H9 (cell line): ENCODE measurements around the gene CDH13. TPM values are rescaled to one million over a fixed set of nuclear protein-coding genes. Genes with fewer than 3 reads are reported as not detected.

Experiments
- DNase-seq: peaks from one replicate; pipeline ENCODE4 v3.0.0-alpha.2; 2017
- H2AFZ ChIP-seq: one replicate; pipeline ENCODE4 v1.6.1; 2013; ENCODE audit warnings: mild to moderate bottlenecking, low read length, control low read depth, moderate library complexity
- H2AK5ac ChIP-seq: 2 replicates; pipeline ENCODE4 v1.6.1; 2013; ENCODE audit warnings: low read length, control low read depth, mixed read lengths; ENCODE audit not compliant: insufficient read length
- H2BK120ac ChIP-seq: one replicate; pipeline ENCODE4 v1.6.1; 2013; ENCODE audit warnings: low read depth, mild to moderate bottlenecking, low read length, control low read depth, inconsistent platforms; ENCODE audit not compliant: poor library complexity, severe bottlenecking
- H2BK12ac ChIP-seq: 2 replicates; pipeline ENCODE4 v1.6.1; 2013; ENCODE audit warnings: low read length, control low read depth, mixed read lengths, low read depth; ENCODE audit not compliant: insufficient read length
- H2BK15ac ChIP-seq: 2 replicates; pipeline ENCODE4 v1.6.1; 2013; ENCODE audit warnings: low read depth, low read length, control low read depth
- H2BK20ac ChIP-seq: one replicate; pipeline ENCODE4 v1.6.1; 2013; ENCODE audit warnings: low read depth, mild to moderate bottlenecking, low read length, control low read depth, inconsistent platforms; ENCODE audit not compliant: poor library complexity, severe bottlenecking
- H2BK5ac ChIP-seq: 2 replicates; pipeline ENCODE4 v1.6.1; 2013; ENCODE audit warnings: low read length, control low read depth, mixed read lengths; ENCODE audit not compliant: insufficient read length
- H3K14ac ChIP-seq: 2 replicates; pipeline ENCODE4 v1.6.1; 2013; ENCODE audit warnings: low read length, control low read depth; ENCODE audit not compliant: insufficient read depth
- H3K18ac ChIP-seq: 2 replicates; pipeline ENCODE4 v1.6.1; 2013; ENCODE audit warnings: low read depth, mild to moderate bottlenecking, mixed read lengths, low read length, control low read depth; ENCODE audit not compliant: insufficient read length
- H3K23ac ChIP-seq: 2 replicates; pipeline ENCODE4 v1.6.1; 2013; ENCODE audit warnings: low read length, control low read depth, mixed read lengths, low read depth; ENCODE audit not compliant: insufficient read length
- H3K23me2 ChIP-seq: 2 replicates; pipeline ENCODE4 v1.6.1; 2013; ENCODE audit warnings: low read depth, mild to moderate bottlenecking, mixed read lengths, low read length, control low read depth; ENCODE audit not compliant: insufficient read length, poor library complexity, severe bottlenecking
- H3K27ac ChIP-seq: 2 replicates; pipeline ENCODE4 v1.5.1; 2013; ENCODE audit warnings: low read length, control low read depth, mixed read lengths, low read depth; ENCODE audit not compliant: insufficient read length
- H3K27me3 ChIP-seq: 2 replicates; pipeline ENCODE4 v1.6.1; 2013; ENCODE audit warnings: low read length, control low read depth, inconsistent platforms; ENCODE audit not compliant: insufficient read depth
- H3K4ac ChIP-seq: 2 replicates; pipeline ENCODE4 v1.6.1; 2013; ENCODE audit warnings: low read depth, mild to moderate bottlenecking, control low read depth, inconsistent platforms, low read length, moderate library complexity
- H3K4me1 ChIP-seq: 2 replicates; pipeline ENCODE4 v1.6.1; 2013; ENCODE audit warnings: low read length, control low read depth, inconsistent platforms; ENCODE audit not compliant: insufficient read depth
- H3K4me2 ChIP-seq: 2 replicates; pipeline ENCODE4 v1.6.1; 2013; ENCODE audit warnings: low read length, control low read depth, mixed read lengths; ENCODE audit not compliant: insufficient read length, insufficient read depth
- H3K56ac ChIP-seq: 2 replicates; pipeline ENCODE4 v1.6.1; 2013; ENCODE audit warnings: low read depth, mild to moderate bottlenecking, mixed read lengths, low read length, control low read depth; ENCODE audit not compliant: insufficient read length
- H3K79me1 ChIP-seq: 2 replicates; pipeline ENCODE4 v1.6.1; 2013; ENCODE audit warnings: low read depth, mild to moderate bottlenecking, moderate library complexity, low read length, control low read depth, inconsistent platforms; ENCODE audit not compliant: insufficient read depth, poor library complexity, severe bottlenecking
- H3K79me2 ChIP-seq: 2 replicates; pipeline ENCODE4 v1.6.1; 2013; ENCODE audit warnings: low read length, control low read depth, inconsistent platforms; ENCODE audit not compliant: insufficient read depth
- H3K9ac ChIP-seq: 2 replicates; pipeline ENCODE4 v1.6.1; 2013; ENCODE audit warnings: low read length, control low read depth, mixed read lengths; ENCODE audit not compliant: insufficient read length; ENCODE audit errors: extremely low read depth
- H3K9me3 ChIP-seq: one replicate; pipeline ENCODE4 v1.6.1; 2013; ENCODE audit warnings: low read depth, low read length, inconsistent platforms; ENCODE audit not compliant: control insufficient read depth
- H3T11ph ChIP-seq: one replicate; pipeline ENCODE4 v1.6.1; 2013; ENCODE audit warnings: mild to moderate bottlenecking, low read length, control low read depth, inconsistent platforms
- H4K20me1 ChIP-seq: one replicate; pipeline ENCODE4 v1.6.1; 2013; ENCODE audit not compliant: control insufficient read depth, insufficient read length, insufficient read depth
- H4K5ac ChIP-seq: 2 replicates; pipeline ENCODE4 v1.6.1; 2013; ENCODE audit warnings: low read depth, mild to moderate bottlenecking, mixed read lengths, low read length, control low read depth; ENCODE audit not compliant: insufficient read length
- H4K8ac ChIP-seq: replicated peaks from 2 replicates; pipeline ENCODE4 v1.6.1; 2013; ENCODE audit warnings: low read length, control low read depth, mixed read lengths, low read depth; ENCODE audit not compliant: insufficient read length
- H4K91ac ChIP-seq: 2 replicates; pipeline ENCODE4 v1.6.1; 2013; ENCODE audit warnings: low read depth, mild to moderate bottlenecking, moderate library complexity, mixed read lengths, low read length, control low read depth; ENCODE audit not compliant: insufficient read length
- H3K27ac Mint-ChIP-seq, 3 experiments: 2 replicates in 2 of 3; 3 replicates in 1 of 3; pipeline ENCODE4 v1.8.0; 2020 to 2021; ENCODE audit warnings: mixed read lengths in 3 of 3, mild to moderate bottlenecking in 1 of 3, moderate library complexity in 1 of 3
- H3K27me3 Mint-ChIP-seq: 2 replicates; pipeline ENCODE4 v1.8.0; 2021; ENCODE audit warnings: low read depth, mild to moderate bottlenecking, moderate library complexity, mixed read lengths
- H3K36me3 Mint-ChIP-seq, 3 experiments: 2 replicates in 2 of 3; 3 replicates in 1 of 3; pipeline ENCODE4 v1.8.0; 2020 to 2021; ENCODE audit warnings: low read depth in 3 of 3, mixed read lengths in 3 of 3; ENCODE audit not compliant: insufficient read depth in 1 of 3
- H3K4me1 Mint-ChIP-seq, 2 experiments: 2 replicates each; pipeline ENCODE4 v1.8.0; 2020; ENCODE audit warnings: mixed read lengths in 2 of 2
- H3K4me3 Mint-ChIP-seq, 2 experiments: 2 replicates in 1 of 2; 3 replicates in 1 of 2; pipeline ENCODE4 v1.8.0; 2020 to 2021; ENCODE audit warnings: mild to moderate bottlenecking in 2 of 2, mixed read lengths in 2 of 2, moderate library complexity in 1 of 2
- H3K9me3 Mint-ChIP-seq, 2 experiments: 2 replicates in 1 of 2; 3 replicates in 1 of 2; pipeline ENCODE4 v1.8.0; 2020; ENCODE audit warnings: mild to moderate bottlenecking in 2 of 2, mixed read lengths in 2 of 2, moderate library complexity in 1 of 2
- WGBS: extraction: QIAGEN DNeasy Blood & Tissue Kit; methylation state at CpG from one replicate; pipeline ENCODE4 v1.1.7; 2013; ENCODE audit warnings: missing lambda C conversion rate, low lambda C conversion rate, mixed read lengths; ENCODE audit not compliant: insufficient read length; ENCODE audit errors: extremely low coverage; 5-methylcytosine and 5-hydroxymethylcytosine counted together
- total RNA-seq: library from RNA; stranded (reverse); gene quantifications from 2 replicates; pipeline ENCODE4 v1.2.1, GENCODE V29; 2021
- TF ChIP-seq, protein P1 (sequence below): fragments of 200-600 bp; sonication (generic); conservative IDR thresholded peaks from 3 replicates; pipeline ENCODE4 v1.8.0; 2021; ENCODE audit warnings: antibody characterized with exemption, mild to moderate bottlenecking

Gene CDH13
- total RNA-seq, 1 experiment from 2014 or later, result 1.5 TPM

DNA sequence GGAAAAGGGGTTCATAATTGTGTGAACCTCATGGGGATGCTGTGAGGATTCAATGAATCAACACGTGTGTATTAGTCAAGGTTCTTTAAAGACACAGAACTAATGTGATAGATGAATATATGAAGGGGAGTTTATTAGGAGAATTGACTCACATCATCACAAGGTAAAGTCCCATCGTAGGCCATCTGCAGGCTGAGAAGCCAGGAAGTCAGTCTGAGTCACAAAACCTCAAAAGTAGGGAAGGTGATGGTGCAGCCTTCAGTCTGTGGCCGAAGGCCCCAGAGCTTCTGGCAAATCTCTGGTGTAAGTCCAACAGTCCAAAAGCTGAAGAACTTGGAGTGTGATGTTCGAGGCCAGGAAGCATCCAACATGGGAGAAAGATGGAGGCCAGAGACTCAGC lies 413.4 kb downstream of the CDH13 start:
- no peak overlapping the region for H3K18ac ChIP-seq

More for the DNA sequence above, 413.4 kb downstream of the CDH13 start:
- Histone ChIP-seq H3K4me2 (no peak overlapping the region), H3K4ac (no peak overlapping the region), H2BK12ac (no peak overlapping the region), H3K79me2 (no peaks in the 10 kb centered on the region), H2BK15ac (no peak overlapping the region), H3T11ph (no peak overlapping the region), H3K27me3 (no peaks in the 10 kb centered on the region), H3K4me1 (no peaks in the 10 kb centered on the region), H3K56ac (no peak overlapping the region), H3K79me1 (no peaks in the 10 kb centered on the region), H4K91ac (no peak overlapping the region), H3K9me3 (no peaks in the 10 kb centered on the region), H2BK5ac (no peak overlapping the region), H3K23ac (no peak overlapping the region), H2AFZ (no peak overlapping the region), H3K23me2 (no peaks in the 10 kb centered on the region), H3K14ac (no peak overlapping the region), H2AK5ac (no peak overlapping the region), H4K20me1 (no peaks in the 10 kb centered on the region), H4K8ac (no peak overlapping the region), H2BK20ac (no peak overlapping the region), H4K5ac (no peak overlapping the region), H2BK120ac (no peak overlapping the region), H3K9ac (no peak overlapping the region), H3K27ac (no peak overlapping the region)
- TF ChIP-seq, protein P1, sequence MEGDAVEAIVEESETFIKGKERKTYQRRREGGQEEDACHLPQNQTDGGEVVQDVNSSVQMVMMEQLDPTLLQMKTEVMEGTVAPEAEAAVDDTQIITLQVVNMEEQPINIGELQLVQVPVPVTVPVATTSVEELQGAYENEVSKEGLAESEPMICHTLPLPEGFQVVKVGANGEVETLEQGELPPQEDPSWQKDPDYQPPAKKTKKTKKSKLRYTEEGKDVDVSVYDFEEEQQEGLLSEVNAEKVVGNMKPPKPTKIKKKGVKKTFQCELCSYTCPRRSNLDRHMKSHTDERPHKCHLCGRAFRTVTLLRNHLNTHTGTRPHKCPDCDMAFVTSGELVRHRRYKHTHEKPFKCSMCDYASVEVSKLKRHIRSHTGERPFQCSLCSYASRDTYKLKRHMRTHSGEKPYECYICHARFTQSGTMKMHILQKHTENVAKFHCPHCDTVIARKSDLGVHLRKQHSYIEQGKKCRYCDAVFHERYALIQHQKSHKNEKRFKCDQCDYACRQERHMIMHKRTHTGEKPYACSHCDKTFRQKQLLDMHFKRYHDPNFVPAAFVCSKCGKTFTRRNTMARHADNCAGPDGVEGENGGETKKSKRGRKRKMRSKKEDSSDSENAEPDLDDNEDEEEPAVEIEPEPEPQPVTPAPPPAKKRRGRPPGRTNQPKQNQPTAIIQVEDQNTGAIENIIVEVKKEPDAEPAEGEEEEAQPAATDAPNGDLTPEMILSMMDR, result no peak
- peaks cover 1% of the 10 kb centered on the region; the same call in 1 of the 2 replicates for H3K27me3 Mint-ChIP-seq
- H3K4me3 Mint-ChIP-seq, result no peak overlapping the region
- DNase-seq, result no peak
- H3K27ac Mint-ChIP-seq, result no peak overlapping the region
- WGBS, result no CpG with 5 or more reads among the region's 4 CpGs
- H3K9me3 Mint-ChIP-seq, result peaks cover 0 to 6% of the 10 kb centered on the region in 2 experiments; a peak in 4 of 5 replicates
- no peaks in the 10 kb centered on the region for H3K4me1 Mint-ChIP-seq
- H3K36me3 Mint-ChIP-seq, result peaks cover 0 to 3% (median 0%) of the 10 kb centered on the region in 3 experiments; a peak in 1 of 7 replicates
